ENCODE results near the gene HDGF.

Gene HDGF

GRCh38 chr1:156751451-156751756, at the start of gene HDGF:
TSS of gene HDGF (minus strand) at chr1:156751675. CDS start at chr1:156751429, 246 bp downstream.
- Histone ChIP-seq H3K9me3 (ENCODE audit: insufficient read depth, low read length) (no peaks in the 10 kb centered on the region), H3K27me3 (ENCODE audit: insufficient read depth, insufficient read length) (no peaks in the 10 kb centered on the region), H3K4me3 (ENCODE audit: insufficient read length, low read depth) (peak within 1 kb of the TSS; percentile 99), H3K36me3 (ENCODE audit: insufficient read depth, insufficient read length, low read length) (peaks cover 23% of the 10 kb centered on the region), H3K4me1 (ENCODE audit: insufficient read depth, insufficient read length) (peaks cover 33% of the 10 kb centered on the region), H3K9ac (ENCODE audit: insufficient read length, low read depth) (peak within 1 kb of the TSS; percentile 94)
- TF ChIP-seq YY1 (IDR thresholded peaks at IDR 0.05; ENCODE audit: insufficient read depth, insufficient read length) (no peak), ZNF274 (IDR thresholded peaks at IDR 0.05; ENCODE audit: low read depth, low read length) (no peak), SUZ12 (IDR thresholded peaks at IDR 0.05; ENCODE audit: extremely low read depth, insufficient read depth, insufficient read length) (no peak)
- DNase-seq (ENCODE audit: low read depth, low spot score): no peak

- no peak overlapping the region for H3K4me3 ChIP-seq (ENCODE audit: insufficient read length, low read depth)
- DNase-seq (ENCODE audit: low read depth, low spot score): peak; percentile 68
- H3K9me3 ChIP-seq (ENCODE audit: insufficient read depth, low read length): no peaks in the 10 kb centered on the region
- H3K27me3 ChIP-seq (ENCODE audit: insufficient read depth, insufficient read length): no peaks in the 10 kb centered on the region
- H3K36me3 ChIP-seq (ENCODE audit: insufficient read depth, insufficient read length, low read length): peaks cover 93% of the 10 kb centered on the region
- TF ChIP-seq YY1 (IDR thresholded peaks at IDR 0.05; ENCODE audit: insufficient read depth, insufficient read length): no peak
- H3K9ac ChIP-seq (ENCODE audit: insufficient read length, low read depth): no peak overlapping the region
- H3K4me1 ChIP-seq (ENCODE audit: insufficient read depth, insufficient read length): peaks cover 4% of the 10 kb centered on the region
These were observed 45.9 kb upstream of the HDGF start for GRCh38 chr1:156797212-156797871.

DNA sequence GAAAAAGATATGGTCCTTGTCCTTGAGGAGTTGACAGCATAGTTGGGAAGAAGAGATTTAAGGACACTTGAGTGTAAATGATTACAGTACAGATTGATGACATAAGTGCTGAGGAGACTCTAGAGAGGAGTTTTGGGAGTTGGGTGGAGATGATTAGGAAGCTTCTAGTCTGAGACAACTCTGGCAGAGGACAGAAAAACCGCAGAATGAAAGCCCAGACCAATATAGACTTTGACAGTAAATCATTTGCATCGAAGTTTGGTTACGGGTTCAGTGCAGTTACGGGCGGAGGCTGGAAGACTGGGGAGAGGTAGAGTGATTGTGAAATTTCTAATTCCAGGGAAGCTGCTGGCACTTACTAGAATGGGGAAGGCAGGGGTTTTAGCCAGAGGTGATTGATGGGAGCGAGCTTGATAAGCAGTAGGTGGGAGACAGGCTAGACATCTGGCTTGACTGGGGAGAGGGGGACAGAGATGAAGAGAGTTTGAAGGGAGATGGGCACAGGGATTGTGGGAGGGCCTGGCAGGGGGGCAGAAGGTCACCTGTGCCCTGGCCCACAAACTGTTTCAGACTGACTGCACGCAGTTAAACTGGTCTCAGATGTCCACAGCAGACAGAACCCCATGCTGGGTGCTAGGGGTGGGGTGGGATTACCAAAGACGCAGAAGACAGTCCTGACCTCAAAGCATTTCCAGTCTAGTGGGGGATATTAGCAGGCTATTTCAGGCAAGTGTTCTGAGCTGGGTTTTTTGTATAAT, 45.0 kb upstream of the HDGF start:
- Histone ChIP-seq H3K4me3 (ENCODE audit: insufficient read length, low read depth) (no peak overlapping the region), H3K27me3 (ENCODE audit: insufficient read depth, insufficient read length) (no peaks in the 10 kb centered on the region), H3K4me1 (ENCODE audit: insufficient read depth, insufficient read length) (peaks cover 3% of the 10 kb centered on the region), H3K9ac (ENCODE audit: insufficient read length, low read depth) (no peak overlapping the region), H3K9me3 (ENCODE audit: insufficient read depth, low read length) (no peaks in the 10 kb centered on the region), H3K36me3 (ENCODE audit: insufficient read depth, insufficient read length, low read length) (peaks cover 93% of the 10 kb centered on the region)
- TF ChIP-seq SUZ12 (IDR thresholded peaks at IDR 0.05; ENCODE audit: extremely low read depth, insufficient read depth, insufficient read length) (no peak), YY1 (IDR thresholded peaks at IDR 0.05; ENCODE audit: insufficient read depth, insufficient read length) (no peak), ZNF274 (IDR thresholded peaks at IDR 0.05; ENCODE audit: low read depth, low read length) (no peak)
- no peak for DNase-seq (ENCODE audit: low read depth, low spot score)

- Histone ChIP-seq H3K9ac (ENCODE audit: insufficient read length, low read depth) (no peak overlapping the region), H3K4me1 (ENCODE audit: insufficient read depth, insufficient read length) (peaks cover 3% of the 10 kb centered on the region), H3K4me3 (ENCODE audit: insufficient read length, low read depth) (no peak overlapping the region), H3K36me3 (ENCODE audit: insufficient read depth, insufficient read length, low read length) (peaks cover 93% of the 10 kb centered on the region), H3K27me3 (ENCODE audit: insufficient read depth, insufficient read length) (no peaks in the 10 kb centered on the region), H3K9me3 (ENCODE audit: insufficient read depth, low read length) (no peaks in the 10 kb centered on the region)
- TF ChIP-seq SUZ12 (IDR thresholded peaks at IDR 0.05; ENCODE audit: extremely low read depth, insufficient read depth, insufficient read length): no peak
- TF ChIP-seq YY1 (IDR thresholded peaks at IDR 0.05; ENCODE audit: insufficient read depth, insufficient read length): no peak
- TF ChIP-seq ZNF274 (IDR thresholded peaks at IDR 0.05; ENCODE audit: low read depth, low read length): no peak
- DNase-seq (ENCODE audit: low read depth, low spot score): no peak
These were observed 44.3 kb upstream of the HDGF start for GRCh38 chr1:156795787-156796186.

- Histone ChIP-seq H3K9ac (ENCODE audit: insufficient read length, low read depth) (no peak overlapping the region), H3K36me3 (ENCODE audit: insufficient read depth, insufficient read length, low read length) (peaks cover 93% of the 10 kb centered on the region), H3K9me3 (ENCODE audit: insufficient read depth, low read length) (no peaks in the 10 kb centered on the region), H3K4me1 (ENCODE audit: insufficient read depth, insufficient read length) (peaks cover 3% of the 10 kb centered on the region), H3K27me3 (ENCODE audit: insufficient read depth, insufficient read length) (no peaks in the 10 kb centered on the region), H3K4me3 (ENCODE audit: insufficient read length, low read depth) (no peak overlapping the region)
- TF ChIP-seq SUZ12 (IDR thresholded peaks at IDR 0.05; ENCODE audit: extremely low read depth, insufficient read depth, insufficient read length) (no peak), ZNF274 (IDR thresholded peaks at IDR 0.05; ENCODE audit: low read depth, low read length) (no peak), YY1 (IDR thresholded peaks at IDR 0.05; ENCODE audit: insufficient read depth, insufficient read length) (no peak)
- no peak for DNase-seq (ENCODE audit: low read depth, low spot score)
These were observed 43.9 kb upstream of the HDGF start for GRCh38 chr1:156795374-156795733.

GRCh38 chr1:156794506-156795373, 43.3 kb upstream of the HDGF start:
- peaks cover 3% of the 10 kb centered on the region for H3K4me1 ChIP-seq (ENCODE audit: insufficient read depth, insufficient read length)

More at GRCh38 chr1:156794506-156795373, 43.3 kb upstream of the HDGF start:
- no peak for DNase-seq (ENCODE audit: low read depth, low spot score)
- Histone ChIP-seq H3K9me3 (ENCODE audit: insufficient read depth, low read length) (no peaks in the 10 kb centered on the region), H3K27me3 (ENCODE audit: insufficient read depth, insufficient read length) (no peaks in the 10 kb centered on the region), H3K9ac (ENCODE audit: insufficient read length, low read depth) (no peak overlapping the region), H3K4me3 (ENCODE audit: insufficient read length, low read depth) (no peak overlapping the region), H3K36me3 (ENCODE audit: insufficient read depth, insufficient read length, low read length) (peaks cover 88% of the 10 kb centered on the region)
- TF ChIP-seq ZNF274 (IDR thresholded peaks at IDR 0.05; ENCODE audit: low read depth, low read length) (no peak), YY1 (IDR thresholded peaks at IDR 0.05; ENCODE audit: insufficient read depth, insufficient read length) (no peak), SUZ12 (IDR thresholded peaks at IDR 0.05; ENCODE audit: extremely low read depth, insufficient read depth, insufficient read length) (no peak)
